Measurements from ENCODE around the gene ZNF667.

The ZNF667 gene

GRCh38 chr19:56476651-56477428, at the start of gene ZNF667:
Gene ZNF667, minus strand, starts transcription at chr19:56477345. Its CDS starts 14,975 bp downstream, at chr19:56462370.
- DNase-seq (ENCODE audit: low spot score) = peak; percentile 20

- DNase-seq (ENCODE audit: low spot score) = no peak
These were observed 48.2 kb upstream of the ZNF667 start for GRCh38 chr19:56525214-56525860.

DNA sequence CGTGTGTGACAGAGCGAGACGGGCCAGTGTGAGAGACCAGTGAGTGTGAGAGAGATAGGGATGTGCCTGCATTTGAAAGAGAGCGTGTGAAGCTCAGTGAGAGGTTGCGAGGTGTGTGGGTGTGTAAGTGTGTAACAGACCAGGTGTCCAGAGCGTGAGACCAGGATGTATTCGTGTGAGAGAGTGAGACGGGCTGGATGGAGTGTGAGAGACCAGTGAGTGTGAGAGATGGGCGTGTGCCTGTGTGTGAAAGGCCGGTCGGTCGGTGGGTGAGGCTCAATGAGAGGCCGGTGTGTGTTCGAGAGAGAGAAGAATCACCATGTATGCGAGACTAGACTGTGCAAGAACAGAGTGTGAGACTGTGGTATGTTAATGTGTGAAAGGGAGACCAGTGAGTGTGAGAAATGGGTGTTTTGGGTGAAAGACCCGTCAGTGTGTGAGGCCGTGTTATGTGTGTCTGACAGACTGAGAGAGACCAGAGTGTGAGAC, 31.2 kb upstream of the ZNF667 start:
- DNase-seq (ENCODE audit: low spot score) = no peak

GRCh38 chr19:56507446-56508289, 30.5 kb upstream of the ZNF667 start, which contains the start of gene ZNF471:
Gene ZNF471, plus strand, starts transcription at chr19:56507855. Its CDS starts 3,717 bp downstream, at chr19:56511572.
- DNase-seq (ENCODE audit: low spot score) = peak; percentile 98

DNA sequence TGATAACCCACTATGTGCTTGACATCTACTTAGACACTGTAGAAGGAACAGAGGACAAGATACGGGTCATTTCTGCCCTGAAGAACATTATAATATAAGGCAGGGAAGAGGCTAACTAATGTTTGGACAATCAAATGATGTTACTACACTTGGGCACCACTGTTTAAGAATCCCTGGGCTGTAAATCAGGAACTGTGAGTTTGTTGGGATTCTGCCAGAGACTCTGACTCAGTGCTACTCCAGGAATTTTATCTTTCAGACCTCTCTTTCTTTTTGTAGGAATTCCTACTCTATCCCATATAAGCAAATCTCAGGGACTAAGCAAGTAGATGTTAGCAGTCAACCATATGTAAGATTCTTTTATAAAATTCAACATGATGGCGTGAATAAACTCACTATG, 27.4 kb upstream of the ZNF667 start:
- DNase-seq (ENCODE audit: low spot score) = no peak

GRCh38 chr19:56491399-56491798, 14.3 kb upstream of the ZNF667 start:
- DNase-seq (ENCODE audit: low spot score) = no peak

DNA sequence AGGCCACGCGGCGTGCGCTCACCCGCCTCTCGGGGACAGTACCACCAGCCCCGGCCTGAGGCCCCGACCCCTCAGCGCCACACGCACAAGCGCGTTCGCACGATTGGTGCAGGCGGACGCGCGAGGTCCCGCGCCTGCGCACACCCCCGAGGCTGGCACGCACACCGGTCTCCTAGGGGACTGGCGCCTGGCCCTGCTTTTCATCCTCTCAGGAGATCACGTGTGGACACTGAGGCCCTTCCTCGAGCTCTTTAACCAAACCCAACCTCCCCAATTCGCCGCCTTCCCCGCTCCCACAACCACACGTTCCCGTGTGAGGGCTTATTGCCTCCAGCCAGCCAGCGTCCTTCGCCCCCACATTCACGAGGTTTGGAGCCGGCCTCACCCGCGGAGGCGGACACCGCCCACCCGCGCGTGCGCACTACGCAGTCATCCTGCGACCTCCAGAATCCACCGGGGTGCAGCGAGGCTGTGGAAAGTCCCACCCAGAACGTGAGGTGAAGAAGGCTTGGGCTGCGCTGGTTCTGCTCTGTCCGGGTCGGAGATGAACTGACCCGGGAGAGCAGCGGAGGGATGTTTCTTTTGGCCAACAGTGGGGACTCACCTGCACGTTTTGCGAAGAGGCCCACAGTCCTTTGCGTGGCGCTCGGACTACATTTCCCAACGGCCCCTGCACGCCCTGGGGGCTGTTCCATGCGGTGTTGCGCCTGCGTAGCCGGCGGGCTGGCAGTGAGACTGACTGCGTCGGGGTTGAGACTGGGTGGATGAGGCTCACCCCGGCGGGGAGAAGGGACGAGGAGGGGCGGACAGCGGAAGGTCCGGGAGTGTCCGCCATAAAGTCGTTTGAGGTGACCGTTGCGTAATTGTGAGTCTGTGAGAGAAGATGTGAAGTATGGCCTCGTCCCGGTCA, 539 bp upstream of the ZNF667 start:
- peak; percentile 87 for DNase-seq (ENCODE audit: low spot score)

DNA sequence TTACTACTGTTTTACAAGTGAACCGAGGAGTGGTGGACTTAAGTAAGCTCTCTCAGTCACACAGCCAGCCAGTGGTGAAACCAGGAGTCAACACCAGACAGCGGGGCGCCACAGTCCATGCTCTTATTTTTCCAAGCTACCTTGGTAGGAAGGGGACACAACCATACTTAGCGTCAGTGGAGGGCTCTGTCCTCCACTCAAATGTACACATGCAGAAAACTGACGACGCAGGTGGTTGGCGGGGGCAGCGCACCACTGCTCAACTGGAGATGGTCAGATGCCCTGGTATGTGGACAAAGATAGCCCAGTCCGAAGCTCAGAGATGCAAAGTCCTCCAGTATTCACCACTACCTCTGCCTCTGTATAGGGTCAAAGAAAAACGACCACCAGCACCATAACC, 1.1 kb downstream of the ZNF667 start:
- no peak for DNase-seq (ENCODE audit: low spot score)

- no peak for DNase-seq (ENCODE audit: low spot score)
These were observed 2.8 kb downstream of the ZNF667 start for GRCh38 chr19:56474308-56474707.

DNA sequence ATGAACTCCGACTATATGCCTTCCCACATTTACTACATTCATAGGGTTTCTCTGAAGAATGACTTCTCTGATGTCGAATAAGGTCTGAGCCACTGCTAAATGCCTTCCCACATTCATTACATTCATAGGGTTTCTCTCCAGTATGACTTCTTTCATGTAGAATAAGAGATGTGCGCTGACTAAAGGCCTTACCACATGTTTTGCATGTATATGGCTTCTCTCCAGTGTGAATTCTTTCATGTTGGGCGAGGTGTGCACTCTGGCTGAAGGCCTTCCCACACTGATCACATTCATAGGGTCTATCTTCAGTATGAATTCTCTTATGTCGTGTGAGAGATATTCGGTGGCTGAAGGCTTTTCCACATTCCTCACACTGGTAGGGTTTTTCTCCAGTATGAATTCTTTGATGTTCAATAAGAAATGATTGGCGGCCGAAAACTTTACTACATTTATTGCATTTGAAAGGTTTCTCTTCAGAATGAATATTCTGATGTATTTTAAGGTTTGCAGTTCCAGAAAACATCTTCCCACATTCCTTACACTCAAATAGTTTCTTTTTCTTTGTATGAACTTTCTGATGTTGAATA, 35.8 kb downstream of the ZNF667 start:
- DNase-seq (ENCODE audit: low spot score) = no peak

- no peak for DNase-seq (ENCODE audit: low spot score)
These were observed 53.2 kb downstream of the ZNF667 start for GRCh38 chr19:56423985-56424353.

GRCh38 chr19:56423276-56423984, 53.7 kb downstream of the ZNF667 start:
- no peak for DNase-seq (ENCODE audit: low spot score)

- DNase-seq (ENCODE audit: low spot score) = no peak
These were observed 72.1 kb downstream of the ZNF667 start for GRCh38 chr19:56405062-56405461.

- no peak for DNase-seq (ENCODE audit: low spot score)
These were observed 72.5 kb downstream of the ZNF667 start for GRCh38 chr19:56404705-56405056.

DNA sequence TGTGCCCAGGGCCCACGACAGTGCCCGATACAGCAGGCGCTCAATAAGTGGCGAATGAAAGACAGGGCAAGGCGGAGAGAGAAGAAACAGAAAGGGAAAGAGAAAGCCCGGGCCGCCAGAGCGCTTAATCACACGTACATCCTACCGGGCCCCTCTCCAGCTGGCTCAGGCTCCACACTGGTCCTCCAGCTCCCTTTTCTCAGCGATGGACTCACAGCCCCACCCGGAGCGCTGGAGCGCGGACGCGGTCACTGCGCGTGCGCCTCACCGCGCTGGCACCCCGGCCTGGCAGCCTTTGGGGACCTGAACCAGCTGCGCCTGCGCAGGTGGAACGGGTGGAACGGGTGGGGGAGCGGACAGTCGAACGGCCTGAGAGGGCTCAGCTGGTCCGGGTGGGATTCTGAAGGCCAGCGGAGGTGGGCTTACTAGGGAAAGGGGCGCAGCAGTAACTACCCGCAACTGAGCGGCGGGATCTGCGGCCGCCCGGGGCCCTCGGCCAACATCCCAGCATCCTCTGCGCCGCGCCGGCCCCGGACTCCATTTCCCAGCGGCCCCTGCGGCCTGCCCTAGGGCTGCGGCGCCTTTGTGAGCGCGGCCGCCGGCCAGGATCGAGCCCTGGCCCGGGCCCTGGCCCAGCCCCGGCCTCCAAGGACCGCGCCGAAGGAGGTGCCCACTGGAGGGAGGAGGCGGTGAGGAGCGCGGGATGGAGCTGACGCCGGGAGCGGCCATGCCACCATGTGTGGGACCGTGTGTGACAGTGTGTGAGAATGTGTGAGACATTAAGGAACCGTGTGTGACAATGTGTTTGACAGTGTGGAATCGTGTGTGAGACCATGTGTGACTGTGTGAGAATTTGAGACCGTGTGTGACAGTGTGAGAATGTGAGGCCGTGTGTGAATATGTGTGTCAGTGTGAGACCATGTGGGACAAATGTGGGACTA, 73.1 kb downstream of the ZNF667 start, which contains the start of gene ZNF583:
Gene ZNF583 (plus strand): TSS at position 569 of the 941 bp plus-strand sequence. CDS start 2,783 bp downstream, outside the sequence.
- peak; percentile 95 for DNase-seq (ENCODE audit: low spot score)

- DNase-seq (ENCODE audit: low spot score) = no peak
These were observed 73.9 kb downstream of the ZNF667 start for GRCh38 chr19:56403261-56403660.

DNA sequence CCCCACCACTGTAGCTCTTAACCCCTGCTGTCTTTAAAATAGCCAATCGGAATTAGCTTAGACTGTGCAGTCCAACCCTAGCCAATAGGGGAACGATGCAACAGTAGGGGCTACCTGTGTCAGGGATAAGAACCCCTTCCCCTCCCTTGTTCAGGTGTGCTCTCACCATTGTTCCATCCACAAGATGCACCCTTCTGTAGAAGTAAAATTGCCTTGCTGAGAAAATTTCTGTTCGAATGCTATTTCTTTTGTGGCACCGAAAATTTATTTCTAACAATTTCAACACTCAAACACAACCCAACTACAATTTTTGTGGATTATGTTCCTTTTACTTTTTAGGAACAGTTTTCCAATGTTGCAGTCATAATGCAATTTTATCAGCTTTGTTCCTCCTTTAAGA, 76.7 kb downstream of the ZNF667 start:
- DNase-seq (ENCODE audit: low spot score) = no peak

DNA sequence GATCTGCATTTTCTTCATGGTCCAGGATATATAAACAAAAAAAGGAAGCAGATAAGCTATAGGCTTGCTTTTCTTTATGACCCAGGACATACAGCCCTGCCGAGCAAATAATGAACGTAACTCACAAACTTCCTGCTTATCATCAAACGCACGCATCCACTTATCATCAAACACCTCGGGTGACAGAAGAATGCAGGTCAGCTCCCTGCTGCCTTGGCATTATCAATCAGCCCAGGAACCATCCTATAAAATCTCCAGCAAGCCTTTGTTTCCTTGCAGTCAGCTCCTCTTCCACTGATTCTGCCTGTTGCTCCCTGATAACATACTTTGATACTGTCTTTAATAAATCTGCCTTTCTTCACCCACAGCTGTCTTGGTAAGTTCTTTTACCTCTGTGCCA, 78.3 kb downstream of the ZNF667 start:
- no peak for DNase-seq (ENCODE audit: low spot score)

Data from pons (tissue), 1 donor.